ENCODE data around the gene MUL1.

MUL1 gene

GRCh38 chr1:20484519-20485462 lies 23.2 kb downstream of the MUL1 start:
- DNase-seq: no peak

GRCh38 chr1:20483833-20484518 lies 24.0 kb downstream of the MUL1 start:
- DNase-seq: no peak

- no peak for DNase-seq
Observed at GRCh38 chr1:20483098-20483832, 24.7 kb downstream of the MUL1 start.

- DNase-seq: no peak
Observed at GRCh38 chr1:20481643-20482498, 26.1 kb downstream of the MUL1 start.

- no peak for DNase-seq
Observed at GRCh38 chr1:20480951-20481617, 26.9 kb downstream of the MUL1 start.

GRCh38 chr1:20480243-20480944 lies 27.6 kb downstream of the MUL1 start:
- DNase-seq: no peak

GRCh38 chr1:20479840-20480239 lies 28.1 kb downstream of the MUL1 start:
- DNase-seq: no peak

GRCh38 chr1:20478057-20478635 lies 29.8 kb downstream of the MUL1 start:
- no peak for DNase-seq

- no peak for DNase-seq
Observed at GRCh38 chr1:20477348-20478056, 30.4 kb downstream of the MUL1 start.

GRCh38 chr1:20476265-20477038 lies 31.5 kb downstream of the MUL1 start:
- no peak for DNase-seq

GRCh38 chr1:20474996-20475395 lies 33.0 kb downstream of the MUL1 start:
- DNase-seq: no peak

- DNase-seq: no peak
Observed at GRCh38 chr1:20474333-20474975, 33.5 kb downstream of the MUL1 start.

GRCh38 chr1:20473894-20474293 lies 34.1 kb downstream of the MUL1 start:
- DNase-seq: no peak

GRCh38 chr1:20472860-20473711 lies 34.9 kb downstream of the MUL1 start:
- no peak for DNase-seq

- DNase-seq: no peak
Observed at GRCh38 chr1:20472121-20472520, 35.8 kb downstream of the MUL1 start.

GRCh38 chr1:20470194-20470593 lies 37.8 kb downstream of the MUL1 start:
- no peak for DNase-seq

GRCh38 chr1:20469406-20470076 lies 38.4 kb downstream of the MUL1 start:
- DNase-seq: no peak

Data from NCI-H1048 (cell line).